Colonic mucosa (tissue), 4 donors: ENCODE data around the gene ABCG5. TPM values are rescaled to one million over a fixed set of nuclear protein-coding genes. Genes with fewer than 3 reads are reported as not detected.

Source experiments
- DNase-seq: peaks from one replicate; pipeline ENCODE4 v3.0.0-alpha.2; 2020
- H3K27ac ChIP-seq: fragments of 200-600 bp; one replicate; pipeline ENCODE4 v1.8.0; 2021
- H3K27me3 ChIP-seq: fragments of 200-600 bp; one replicate; pipeline ENCODE4 v1.8.0; 2021
- H3K36me3 ChIP-seq: fragments of 200-600 bp; one replicate; pipeline ENCODE4 v1.8.0; 2021
- H3K4me1 ChIP-seq: fragments of 200-600 bp; one replicate; pipeline ENCODE4 v1.8.0; 2021; ENCODE audit warnings: mild to moderate bottlenecking
- H3K4me3 ChIP-seq: fragments of 200-600 bp; one replicate; pipeline ENCODE4 v1.8.0; 2021
- H3K9ac ChIP-seq, 2 donors: one replicate each; pipeline ENCODE4 v1.7.0; 2013; ENCODE audit warnings: control low read depth in 2 of 2, low read depth in 2 of 2, low read length in 2 of 2
- H3K9me3 ChIP-seq: fragments of 200-600 bp; one replicate; pipeline ENCODE4 v1.8.0; 2021
- intact Hi-C: fragments of 100-400 bp; cut with DNase I; formaldehyde crosslinking; loops from one replicate; pipeline ENCODE4 v1.14.1; 2022
- total RNA-seq, 2 donors: library from RNA; stranded (reverse); fragmentation: NEBNext Ultra II Directional in 1 of 2; extraction: Animal tissue kit (Norgen Biotek cat#: 25700) in 1 of 2; gene quantifications; one replicate each; pipeline ENCODE4 v1.2.1, GENCODE V29; 2021
- TF ChIP-seq, protein P1 (sequence below): fragments of 200-600 bp; IDR thresholded peaks from one replicate; pipeline ENCODE4 v1.8.0; 2022; ENCODE audit warnings: antibody characterized with exemption, mild to moderate bottlenecking
- donor health status: healthy.
- donor health status: DM: no; HTN: no; CAD: no.
- donor health status: DM: no; HTN: no; CAD: no.

Gene ABCG5
- under 1 TPM in 1 of 2 donors, not detected in 1; 0.29 TPM for total RNA-seq

DNA sequence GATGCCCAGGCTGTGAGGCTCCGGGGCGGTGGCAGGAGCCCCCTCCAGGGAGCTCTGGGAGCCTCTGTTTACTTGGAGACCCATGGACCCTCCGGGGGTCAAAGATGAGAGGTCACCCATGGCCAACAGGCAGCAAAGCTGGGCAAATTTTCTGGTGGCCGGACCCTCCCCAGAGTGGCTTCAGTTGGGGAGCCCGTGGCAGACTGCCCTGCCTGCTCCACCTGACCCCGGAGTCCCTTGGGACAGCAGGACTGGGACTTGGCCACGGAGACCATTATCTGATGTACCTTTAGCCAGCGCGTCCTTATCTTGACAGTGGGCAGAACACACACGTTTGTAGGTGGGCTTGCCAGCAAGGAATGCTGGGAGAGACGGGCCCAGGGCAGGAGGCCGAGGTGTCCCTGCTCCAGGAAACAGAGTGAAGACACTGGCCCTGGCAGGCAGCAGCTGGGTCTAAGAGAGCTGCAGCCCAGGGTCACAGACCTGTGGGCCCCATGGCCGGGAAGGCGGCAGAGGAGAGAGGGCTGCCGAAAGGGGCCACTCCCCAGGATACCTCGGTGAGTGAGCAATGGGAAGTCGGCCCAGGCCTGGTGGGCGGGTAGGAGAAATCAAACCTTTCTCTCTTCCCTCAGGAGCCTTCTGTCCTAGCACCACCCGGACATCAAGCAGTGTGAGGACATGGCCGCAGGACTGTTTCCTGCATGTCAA lies at the start of gene ABCG5, which contains the start of gene ABCG8:
Gene ABCG5 (minus strand): TSS at position 280 of the 708 bp plus-strand sequence. CDS start 160 bp downstream, at position 120.
Gene ABCG8 (plus strand): TSS at position 412 of the 708 bp plus-strand sequence. CDS start 83 bp downstream, at position 495.
- H3K27ac ChIP-seq = no peak within 1 kb of the TSS
- H3K36me3 ChIP-seq = no peaks in the 10 kb centered on the region
- H3K4me3 ChIP-seq = no peak within 1 kb of the TSS
- H3K9me3 ChIP-seq = no peaks in the 10 kb centered on the region
- H3K27me3 ChIP-seq = no peaks in the 10 kb centered on the region
- H3K4me1 ChIP-seq = no peaks in the 10 kb centered on the region
- TF ChIP-seq, protein P1, sequence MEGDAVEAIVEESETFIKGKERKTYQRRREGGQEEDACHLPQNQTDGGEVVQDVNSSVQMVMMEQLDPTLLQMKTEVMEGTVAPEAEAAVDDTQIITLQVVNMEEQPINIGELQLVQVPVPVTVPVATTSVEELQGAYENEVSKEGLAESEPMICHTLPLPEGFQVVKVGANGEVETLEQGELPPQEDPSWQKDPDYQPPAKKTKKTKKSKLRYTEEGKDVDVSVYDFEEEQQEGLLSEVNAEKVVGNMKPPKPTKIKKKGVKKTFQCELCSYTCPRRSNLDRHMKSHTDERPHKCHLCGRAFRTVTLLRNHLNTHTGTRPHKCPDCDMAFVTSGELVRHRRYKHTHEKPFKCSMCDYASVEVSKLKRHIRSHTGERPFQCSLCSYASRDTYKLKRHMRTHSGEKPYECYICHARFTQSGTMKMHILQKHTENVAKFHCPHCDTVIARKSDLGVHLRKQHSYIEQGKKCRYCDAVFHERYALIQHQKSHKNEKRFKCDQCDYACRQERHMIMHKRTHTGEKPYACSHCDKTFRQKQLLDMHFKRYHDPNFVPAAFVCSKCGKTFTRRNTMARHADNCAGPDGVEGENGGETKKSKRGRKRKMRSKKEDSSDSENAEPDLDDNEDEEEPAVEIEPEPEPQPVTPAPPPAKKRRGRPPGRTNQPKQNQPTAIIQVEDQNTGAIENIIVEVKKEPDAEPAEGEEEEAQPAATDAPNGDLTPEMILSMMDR = no peak
- H3K9ac ChIP-seq = no peak within 1 kb of the TSS
- intact Hi-C loops = no loop called here
- DNase-seq = no peak

DNA sequence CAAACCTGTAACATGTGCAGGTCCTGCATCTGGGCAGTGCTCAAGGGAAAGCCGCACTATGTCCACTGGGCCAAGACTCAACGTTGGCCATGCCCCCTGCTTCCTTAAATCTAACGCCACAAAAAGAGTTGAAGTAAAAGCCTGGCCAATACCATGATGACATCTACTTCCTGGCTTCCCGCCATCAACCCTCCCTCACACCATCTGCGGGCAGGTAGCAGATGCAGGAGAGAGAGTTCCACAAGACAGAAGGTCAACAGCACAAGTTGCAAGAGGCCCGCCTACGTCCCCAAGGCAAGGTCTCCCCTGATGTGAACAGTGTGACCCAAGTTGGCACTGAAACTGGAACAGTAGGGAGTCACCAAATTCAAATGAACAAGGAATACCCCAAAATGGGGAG lies 48.5 kb upstream of the ABCG5 start:
- no peak for DNase-seq
- H3K36me3 ChIP-seq = peaks cover 8% of the 10 kb centered on the region
- H3K4me1 ChIP-seq = no peaks in the 10 kb centered on the region
- no peak overlapping the region for H3K27ac ChIP-seq
- intact Hi-C loops = no loop called here
- no peak overlapping the region for H3K9ac ChIP-seq
- H3K9me3 ChIP-seq = no peaks in the 10 kb centered on the region
- no peaks in the 10 kb centered on the region for H3K27me3 ChIP-seq
- no peak overlapping the region for H3K4me3 ChIP-seq
- TF ChIP-seq, protein P1 = no peak

DNA sequence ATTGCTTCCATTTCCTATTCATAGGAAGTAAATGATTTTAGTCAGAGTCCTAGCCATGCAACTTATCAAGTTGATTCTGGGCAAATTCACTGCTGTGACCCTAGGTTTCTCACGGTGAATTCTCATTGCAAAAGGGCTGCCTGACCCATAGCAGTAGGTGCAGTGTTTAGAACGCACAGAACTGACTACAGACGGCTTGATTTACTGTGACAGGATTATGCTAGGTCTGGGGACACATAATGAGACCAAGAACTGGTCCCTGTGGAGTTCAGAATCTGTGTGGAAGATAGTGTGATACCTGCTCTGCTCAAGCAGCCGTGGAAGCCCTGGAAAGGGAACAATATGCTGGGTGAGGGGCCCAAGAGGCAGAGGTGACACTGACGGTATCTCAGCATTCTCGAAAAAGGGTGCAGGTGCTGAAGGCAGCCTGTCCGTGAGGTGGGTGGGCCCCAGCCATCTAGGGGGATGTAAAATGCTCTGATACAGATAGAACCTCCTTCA lies 46.5 kb upstream of the ABCG5 start:
- Histone ChIP-seq H3K9ac (no peak overlapping the region), H3K4me3 (no peak overlapping the region), H3K4me1 (no peaks in the 10 kb centered on the region), H3K27ac (no peak overlapping the region), H3K9me3 (no peaks in the 10 kb centered on the region), H3K36me3 (peaks cover 8% of the 10 kb centered on the region), H3K27me3 (no peaks in the 10 kb centered on the region)
- DNase-seq = no peak
- TF ChIP-seq, protein P1 = no peak
- intact Hi-C loops = no loop called here

DNA sequence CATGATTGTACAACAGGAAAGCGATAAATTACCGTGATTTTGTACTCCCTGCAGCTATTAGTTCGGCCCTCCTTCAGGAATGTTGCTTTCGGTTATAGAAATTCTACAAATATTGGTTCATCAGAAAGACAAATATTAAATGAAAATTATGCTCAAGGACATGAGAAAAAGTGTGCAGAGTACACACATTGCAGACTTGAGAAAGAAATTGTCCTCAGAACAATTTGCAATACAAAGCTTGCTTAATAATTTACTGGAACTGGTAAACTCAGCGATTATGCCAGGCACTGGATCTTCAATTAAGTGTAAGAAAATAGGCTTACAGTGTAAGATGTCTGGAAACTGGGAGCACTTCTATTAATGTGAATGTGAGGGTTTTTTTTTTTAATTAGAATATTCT lies 46.0 kb upstream of the ABCG5 start:
- TF ChIP-seq, protein P1 = no peak
- no peak for DNase-seq
- Histone ChIP-seq H3K4me1 (no peaks in the 10 kb centered on the region), H3K36me3 (peaks cover 8% of the 10 kb centered on the region), H3K9ac (no peak overlapping the region), H3K4me3 (no peak overlapping the region), H3K27me3 (no peaks in the 10 kb centered on the region), H3K27ac (no peak overlapping the region), H3K9me3 (no peaks in the 10 kb centered on the region)
- intact Hi-C loops = no loop called here

DNA sequence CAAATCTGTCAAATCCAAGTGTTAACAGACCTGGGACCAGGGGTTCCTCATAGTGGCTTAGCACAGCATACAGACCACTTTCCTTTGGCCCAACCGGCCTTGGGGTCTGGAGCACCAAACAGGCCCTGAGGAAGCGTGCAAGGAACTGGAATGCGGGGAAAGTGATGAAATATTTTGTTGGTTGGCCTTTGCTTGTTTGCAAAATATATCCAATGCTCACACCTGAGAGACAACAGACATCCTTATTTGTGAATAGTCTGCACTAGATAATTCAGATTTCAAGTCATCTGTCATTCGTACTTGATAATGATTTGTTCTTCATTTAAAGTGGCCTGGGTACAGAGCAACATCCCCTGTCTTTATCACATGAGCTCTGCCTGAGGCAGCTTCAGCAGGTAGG lies 43.7 kb upstream of the ABCG5 start:
- Histone ChIP-seq H3K27me3 (no peaks in the 10 kb centered on the region), H3K9ac (no peak overlapping the region), H3K4me1 (no peaks in the 10 kb centered on the region), H3K4me3 (no peak overlapping the region), H3K9me3 (no peaks in the 10 kb centered on the region), H3K27ac (no peak overlapping the region), H3K36me3 (peaks cover 2% of the 10 kb centered on the region)
- no peak for DNase-seq
- TF ChIP-seq, protein P1 = no peak
- intact Hi-C loops = no loop called here
